IMR-90 (cell line): ENCODE data around the gene RNU6-8. TPM values are rescaled to one million over a fixed set of nuclear protein-coding genes. Genes with fewer than 3 reads are reported as not detected.

ENCODE experiments used
- ATAC-seq: fragments of 200-7000 bp; cut with Tn5 transposase; 2 replicates; pipeline ENCODE4 v1.9.1; 2020; ENCODE audit warnings: low read depth, mild to moderate bottlenecking, moderate library complexity
- BruUV-seq: library from RNA; stranded (reverse); fragments of 400-500 nt; replicated peaks from 2 replicates; lab custom pipeline; 2021; lab: Mats Ljungman, UMichigan
- CTCF ChIA-PET: fragments of 300-600 bp; formaldehyde crosslinking; extraction: SDS; loops from one replicate; lab custom pipeline; 2021; ENCODE audit warnings: antibody characterized with exemption; lab: Yijun Ruan, JAX
- POLR2A ChIA-PET: fragments of 300-600 bp; sonication (Branson Sonifier 250); formaldehyde crosslinking; loops from one replicate; lab custom pipeline; 2022; ENCODE audit warnings: antibody characterized with exemption; ENCODE audit not compliant: unreplicated experiment; lab: Charles Lee
- DNase-seq: peaks from one replicate; pipeline ENCODE4 v3.0.0; 2013
- H2AFZ ChIP-seq: replicated peaks from 2 replicates; pipeline ENCODE3; 2013; ENCODE audit warnings: low read length, mild to moderate bottlenecking; ENCODE audit not compliant: poor library complexity
- H2AK5ac ChIP-seq: 2 replicates; pipeline ENCODE4 v1.6.1; 2013; ENCODE audit warnings: low read depth, low read length, inconsistent platforms
- H2AK9ac ChIP-seq: replicated peaks from 2 replicates; pipeline ENCODE3; 2013; ENCODE audit warnings: mild to moderate bottlenecking, low read depth, low read length, moderate library complexity; ENCODE audit not compliant: poor library complexity
- H2BK120ac ChIP-seq: 2 replicates; pipeline ENCODE4 v1.6.1; 2013; ENCODE audit warnings: low read depth, low read length, inconsistent platforms
- H2BK15ac ChIP-seq: 3 replicates; pipeline ENCODE4 v1.6.1; 2013; ENCODE audit warnings: low read depth, low read length, inconsistent platforms
- H2BK20ac ChIP-seq: 2 replicates; pipeline ENCODE4 v1.6.1; 2013; ENCODE audit warnings: low read depth, mild to moderate bottlenecking, inconsistent platforms, low read length, moderate library complexity
- H2BK5ac ChIP-seq: 2 replicates; pipeline ENCODE4 v1.6.1; 2013; ENCODE audit warnings: mild to moderate bottlenecking, low read depth, low read length, inconsistent platforms; ENCODE audit not compliant: poor library complexity, severe bottlenecking
- H3K14ac ChIP-seq: replicated peaks from 2 replicates; pipeline ENCODE4 v1.6.1; 2013; ENCODE audit warnings: low read depth, low read length, inconsistent platforms
- H3K18ac ChIP-seq: 2 replicates; pipeline ENCODE4 v1.6.1; 2013; ENCODE audit warnings: low read depth, low read length, control low read depth
- H3K23ac ChIP-seq: 2 replicates; pipeline ENCODE4 v1.6.1; 2013; ENCODE audit warnings: low read depth, low read length, inconsistent platforms
- H3K27ac ChIP-seq: 2 replicates; pipeline ENCODE4 v1.5.1; 2013; ENCODE audit warnings: mild to moderate bottlenecking, control low read depth, low read length; ENCODE audit not compliant: insufficient read depth
- H3K27me3 ChIP-seq: 2 replicates; pipeline ENCODE4 v1.6.1; 2013; ENCODE audit warnings: low read length; ENCODE audit not compliant: control insufficient read depth, insufficient read depth
- H3K36me3 ChIP-seq: 2 replicates; pipeline ENCODE4 v1.6.1; 2013; ENCODE audit warnings: low read length, mixed read lengths; ENCODE audit not compliant: control insufficient read depth, insufficient read depth
- H3K4ac ChIP-seq: 2 replicates; pipeline ENCODE4 v1.6.1; 2013; ENCODE audit warnings: low read depth, low read length, inconsistent platforms
- H3K4me1 ChIP-seq: 2 replicates; pipeline ENCODE4 v1.6.1; 2013; ENCODE audit warnings: low read length, mixed read lengths; ENCODE audit not compliant: control insufficient read depth, insufficient read depth
- H3K4me2 ChIP-seq: 2 replicates; pipeline ENCODE4 v1.6.1; 2013; ENCODE audit warnings: low read depth, mild to moderate bottlenecking, control low read depth, low read length, moderate library complexity
- H3K4me3 ChIP-seq: 2 replicates; pipeline ENCODE4 v1.5.1; 2013; ENCODE audit warnings: low read depth, mild to moderate bottlenecking, control low read depth, low read length, moderate library complexity; ENCODE audit not compliant: insufficient read depth
- H3K56ac ChIP-seq: 2 replicates; pipeline ENCODE4 v1.6.1; 2013; ENCODE audit warnings: low read length, inconsistent platforms; ENCODE audit not compliant: insufficient read depth; ENCODE audit errors: extremely low read depth
- H3K79me1 ChIP-seq, 2 experiments: 2 replicates each; pipeline ENCODE4 v1.6.1; 2013; ENCODE audit warnings: low read length in 2 of 2, inconsistent platforms in 1 of 2, low read depth in 1 of 2
- H3K9ac ChIP-seq: 2 replicates; pipeline ENCODE4 v1.6.1; 2013; ENCODE audit warnings: low read depth, low read length, control low read depth
- H3K9me1 ChIP-seq: 2 replicates; pipeline ENCODE4 v1.6.1; 2013; ENCODE audit warnings: low read length, inconsistent platforms; ENCODE audit not compliant: insufficient read depth
- H3K9me3 ChIP-seq: 2 replicates; pipeline ENCODE4 v1.6.1; 2013; ENCODE audit warnings: low read length; ENCODE audit not compliant: control insufficient read depth, insufficient read depth
- H4K20me1 ChIP-seq: 2 replicates; pipeline ENCODE4 v1.6.1; 2013; ENCODE audit warnings: low read length, inconsistent platforms; ENCODE audit not compliant: insufficient read depth
- H4K5ac ChIP-seq: 2 replicates; pipeline ENCODE4 v1.6.1; 2013; ENCODE audit warnings: mild to moderate bottlenecking, low read depth, low read length, control low read depth
- H4K8ac ChIP-seq, 2 experiments: 2 replicates each; pipeline ENCODE4 v1.6.1; 2013; ENCODE audit warnings: low read depth in 2 of 2, low read length in 2 of 2, control low read depth in 1 of 2, inconsistent platforms in 1 of 2
- H4K91ac ChIP-seq: 2 replicates; pipeline ENCODE4 v1.6.1; 2013; ENCODE audit warnings: low read depth, low read length, inconsistent platforms; ENCODE audit not compliant: insufficient read depth
- RCOR1 ChIP-seq: IDR thresholded peaks from 2 replicates; pipeline ENCODE4 v1.6.1; 2012; ENCODE audit warnings: mild to moderate bottlenecking, low read length, improper control_type of control experiment; ENCODE audit not compliant: insufficient replicate concordance
- WGBS, 2 experiments: methylation state at CpG; one replicate each; pipeline versions ENCODE4 v1.1.5 to v1.1.7; 2013; ENCODE audit warnings: missing lambda C conversion rate in 2 of 2; ENCODE audit not compliant: insufficient read length in 1 of 2; ENCODE audit errors: extremely low coverage in 2 of 2; 5-methylcytosine and 5-hydroxymethylcytosine counted together
- dilution Hi-C: fragments of 300-500 bp; cut with HindIII; formaldehyde crosslinking; loops from one replicate; pipeline ENCODE4 v1.14.3; 2018; ENCODE audit warnings: low sequenced_read_pairs; ENCODE audit not compliant: unreplicated experiment
- in situ Hi-C: fragments of 300-500 bp; cut with MboI; formaldehyde crosslinking; loops from 3 replicates; pipeline ENCODE4 v1.14.3; 2019; ENCODE audit warnings: low sequenced_read_pairs, inconsistent platforms, mixed read lengths
- intact Hi-C: fragments of 100-400 bp; cut with micrococcal nuclease; formaldehyde crosslinking; loops from 2 replicates; pipeline ENCODE4 v1.10.0; 2022
- polyA plus RNA-seq, 3 experiments: library from polyadenylated mRNA; depleted of rRNA; stranded (reverse); fragments of >200 nt; gene quantifications; 2 replicates each; pipeline ENCODE4 v1.2.3, GENCODE V29; 2012; ENCODE audit warnings: low replicate concordance in 1 of 3
- total RNA-seq: library from RNA; depleted of rRNA; stranded (reverse); fragments of >200 nt; gene quantifications from 2 replicates; pipeline ENCODE4 v1.2.3, GENCODE V29; 2012

The RNU6-8 gene
- total and polyA plus RNA-seq, 2 of the 4 experiments (the other 2 are of a cell fraction) = not detected

GRCh38 chr14:32193532-32193931 is 9.5 kb downstream of the RNU6-8 start:
- BruUV-seq = no TSS peak
- no peak overlapping the region for H2BK20ac ChIP-seq
- H4K91ac ChIP-seq = no peak overlapping the region
- peaks cover 2% of the 10 kb centered on the region; the same call in 1 of the 2 replicates for H3K27me3 ChIP-seq
- no peak overlapping the region for H3K18ac ChIP-seq
- no peak overlapping the region for H3K9ac ChIP-seq
- H3K9me1 ChIP-seq = no peaks in the 10 kb centered on the region
- POLR2A ChIA-PET = no interaction called here
- H3K27ac ChIP-seq = no peak overlapping the region
- no CpG with 5 or more reads among the region's 2 CpGs for WGBS, 2 experiments
- TF ChIP-seq RCOR1 = no peak
- intact Hi-C loops = no loop called here
- in situ Hi-C loops = no loop called here
- H2BK15ac ChIP-seq = no peak overlapping the region
- no peak overlapping the region for H2BK5ac ChIP-seq
- H3K4me1 ChIP-seq = no peaks in the 10 kb centered on the region
- H4K8ac ChIP-seq = no peak overlapping the region
- H4K20me1 ChIP-seq = no peaks in the 10 kb centered on the region
- H2AK9ac ChIP-seq = no peak overlapping the region
- no peak overlapping the region for H2AFZ ChIP-seq
- CTCF ChIA-PET = no interaction called here
- no peak overlapping the region for H3K14ac ChIP-seq
- H3K79me1 ChIP-seq = no peaks in the 10 kb centered on the region
- H3K4me3 ChIP-seq = no peak overlapping the region
- H2AK5ac ChIP-seq = no peak overlapping the region
- ATAC-seq = no peak
- no peaks in the 10 kb centered on the region for H3K36me3 ChIP-seq
- H3K4ac ChIP-seq = no peak overlapping the region
- no peak overlapping the region for H2BK120ac ChIP-seq
- no peaks in the 10 kb centered on the region for H3K9me3 ChIP-seq
- H3K23ac ChIP-seq = no peak overlapping the region
- H4K5ac ChIP-seq = no peak overlapping the region
- H3K4me2 ChIP-seq = no peak overlapping the region
- no peak for DNase-seq
- dilution Hi-C loops = no loop called here
- no peak overlapping the region for H3K56ac ChIP-seq
